B cell (primary cell): ENCODE measurements around the gene HSPBP1.

ENCODE experiments used
- CTCF ChIP-seq: fragments of 200-600 bp; IDR thresholded peaks from one replicate; pipeline ENCODE4 v1.8.0; 2022; ENCODE audit warnings: antibody characterized with exemption, mild to moderate bottlenecking
- EZH2 ChIP-seq: IDR thresholded peaks from 2 replicates; pipeline ENCODE4 v1.6.1; 2012; ENCODE audit warnings: borderline replicate concordance, low read depth, mild to moderate bottlenecking, moderate library complexity, low read length; ENCODE audit not compliant: insufficient read depth, poor library complexity, severe bottlenecking

DNA sequence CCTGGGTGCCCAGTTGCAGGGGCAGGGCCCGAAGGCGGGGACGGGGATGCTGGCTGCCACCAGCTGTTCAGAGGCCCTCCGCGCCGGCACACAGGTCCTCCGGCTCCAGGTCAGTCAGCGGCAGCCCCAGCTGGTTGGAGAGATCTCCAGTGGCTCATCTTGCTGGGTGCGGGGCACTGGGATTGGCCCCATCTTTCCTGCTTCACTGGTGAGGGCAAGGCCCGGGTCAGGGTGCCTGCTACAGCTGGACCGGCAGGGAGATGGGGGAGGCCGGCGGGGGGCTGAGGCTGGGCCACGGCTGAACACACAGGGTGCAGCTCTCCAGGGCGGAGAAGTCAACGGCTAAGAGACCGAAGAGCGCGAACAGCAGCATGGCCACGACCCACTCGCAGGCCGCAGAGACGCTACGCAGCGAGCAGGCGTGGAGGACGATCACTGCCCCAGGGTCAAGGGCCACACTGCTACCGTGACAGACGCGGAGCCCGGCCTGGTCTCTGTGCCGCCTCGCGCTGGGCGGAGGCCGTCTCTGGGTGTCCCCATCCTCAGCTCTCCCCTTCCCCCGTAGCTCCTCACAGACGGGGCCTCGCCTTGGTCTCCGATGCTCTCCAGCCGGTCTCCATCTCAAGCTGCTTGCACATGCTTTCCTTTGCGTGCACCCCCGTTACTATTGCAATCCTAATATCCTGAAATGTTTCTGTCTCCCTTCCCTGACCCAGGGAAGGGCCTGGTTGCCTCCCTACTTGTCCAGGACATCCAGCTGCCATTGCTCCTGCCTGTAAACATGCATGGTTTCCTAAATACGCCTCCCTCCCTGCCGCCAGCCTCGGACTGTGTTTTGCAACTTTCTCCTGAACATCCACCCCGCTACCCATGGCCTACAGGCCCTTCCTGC is 33.0 kb upstream of the HSPBP1 start:
- TF ChIP-seq CTCF (no peak), EZH2 (no peak)
